MG63 (cell line): ENCODE data around the gene MAX. TPM values are rescaled to one million over a fixed set of nuclear protein-coding genes. Genes with fewer than 3 reads are reported as not detected.
A peak's percentile ranks its signal among the peaks of the same experiment; 100 is the strongest.
"Not testable (repeated sequence)": the region's sequence is repeated elsewhere in the genome, so short reads cannot be mapped to it uniquely, and the experiment has no call there.

ENCODE experiments used
- DNase-seq: peaks from one replicate; pipeline ENCODE4 v3.0.0-alpha.2; 2020
- H3K27me3 ChIP-seq: fragments of 250-450 bp; sonication (Bioruptor Pico); 2 replicates; pipeline ENCODE4 v1.5.1; 2020; ENCODE audit warnings: mild to moderate bottlenecking, moderate library complexity
- H3K36me3 ChIP-seq: fragments of 250-450 bp; sonication (Bioruptor Pico); 2 replicates; pipeline ENCODE4 v1.5.1; 2020; ENCODE audit warnings: mild to moderate bottlenecking, moderate library complexity
- H3K4me3 ChIP-seq: fragments of 250-450 bp; sonication (Bioruptor Pico); 2 replicates; pipeline ENCODE4 v1.5.1; 2020; ENCODE audit warnings: mild to moderate bottlenecking, moderate library complexity
- H3K9me3 ChIP-seq: fragments of 250-450 bp; sonication (Bioruptor Pico); 2 replicates; pipeline ENCODE4 v1.5.1; 2020; ENCODE audit warnings: mild to moderate bottlenecking, moderate library complexity
- total RNA-seq: library from RNA; depleted of rRNA; stranded (reverse); fragments of >200 nt; shearing (Covaris generic); gene quantifications from 2 replicates; pipeline ENCODE4 v1.2.3, GENCODE V29; 2014; ENCODE audit warnings: low replicate concordance

MAX gene
- total RNA-seq, 1 experiment from 2014 or later: 30.8 TPM

DNA sequence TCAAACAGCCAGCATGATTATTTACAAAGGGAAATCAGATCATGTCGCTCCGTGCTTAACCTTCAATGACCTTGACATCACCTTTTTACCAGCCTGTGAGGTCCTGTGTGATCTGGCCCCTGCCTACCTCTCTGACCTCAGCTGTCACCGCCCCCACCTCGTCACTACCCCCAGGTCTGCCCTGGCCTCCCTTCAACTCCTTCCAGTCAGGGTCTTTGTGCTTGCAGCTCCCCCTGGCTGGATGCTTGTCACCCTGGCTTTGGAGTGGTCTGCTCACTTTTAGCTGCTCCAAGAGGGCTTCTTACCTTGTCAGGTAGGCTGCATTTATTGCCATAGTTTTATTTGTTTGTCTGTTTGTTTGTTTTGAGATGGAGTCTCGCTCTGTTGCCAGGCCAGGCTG, 8.2 kb upstream of the MAX start:
- no peaks in the 10 kb centered on the region for H3K27me3 ChIP-seq
- no peak for DNase-seq
- H3K4me3 ChIP-seq: no peak overlapping the region
- no peaks in the 10 kb centered on the region for H3K9me3 ChIP-seq
- no peaks in the 10 kb centered on the region for H3K36me3 ChIP-seq

DNA sequence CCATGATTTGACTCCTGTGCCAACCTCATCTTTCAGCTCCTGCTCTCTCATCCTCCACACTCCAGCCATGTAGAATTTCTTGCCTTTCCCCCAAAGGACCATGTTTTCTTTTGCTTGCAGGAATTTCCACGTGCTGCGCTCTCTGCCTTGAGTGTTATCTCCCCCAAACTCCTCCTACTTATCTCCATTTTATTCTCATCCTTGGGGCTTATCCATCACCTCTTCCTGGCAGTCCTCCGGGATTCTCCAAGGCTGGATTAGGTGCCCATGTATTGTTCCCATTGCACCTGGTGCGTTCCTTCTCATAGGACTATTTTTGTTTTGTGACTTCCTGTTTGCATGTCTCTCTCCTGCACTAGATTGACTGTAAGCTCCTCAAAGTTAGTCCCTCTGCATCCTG, 7.0 kb upstream of the MAX start:
- no peak for DNase-seq
- Histone ChIP-seq H3K9me3 (no peaks in the 10 kb centered on the region), H3K4me3 (no peak overlapping the region), H3K36me3 (no peaks in the 10 kb centered on the region), H3K27me3 (no peaks in the 10 kb centered on the region)

DNA sequence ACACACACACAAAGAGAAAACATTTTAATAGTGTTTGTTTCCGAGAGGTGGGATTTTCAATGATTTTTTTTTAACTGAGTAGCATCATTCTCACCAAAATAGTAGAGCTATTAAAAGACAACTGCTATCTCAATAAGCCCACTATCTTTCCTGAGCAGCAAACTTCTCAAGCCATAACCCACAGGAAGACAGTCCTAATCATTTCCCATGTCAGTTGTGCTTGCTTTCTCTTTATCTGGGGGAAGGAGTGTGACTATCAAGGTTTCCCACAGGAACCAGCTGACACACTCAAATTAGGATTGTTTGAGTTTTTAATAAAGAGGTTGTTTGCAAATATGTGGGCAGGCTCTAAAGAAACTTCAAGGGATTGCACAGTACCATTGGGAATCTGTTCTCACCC, 4.9 kb upstream of the MAX start:
- no peak overlapping the region for H3K4me3 ChIP-seq
- H3K36me3 ChIP-seq: no peaks in the 10 kb centered on the region
- DNase-seq: no peak
- no peaks in the 10 kb centered on the region for H3K27me3 ChIP-seq
- no peaks in the 10 kb centered on the region for H3K9me3 ChIP-seq

DNA sequence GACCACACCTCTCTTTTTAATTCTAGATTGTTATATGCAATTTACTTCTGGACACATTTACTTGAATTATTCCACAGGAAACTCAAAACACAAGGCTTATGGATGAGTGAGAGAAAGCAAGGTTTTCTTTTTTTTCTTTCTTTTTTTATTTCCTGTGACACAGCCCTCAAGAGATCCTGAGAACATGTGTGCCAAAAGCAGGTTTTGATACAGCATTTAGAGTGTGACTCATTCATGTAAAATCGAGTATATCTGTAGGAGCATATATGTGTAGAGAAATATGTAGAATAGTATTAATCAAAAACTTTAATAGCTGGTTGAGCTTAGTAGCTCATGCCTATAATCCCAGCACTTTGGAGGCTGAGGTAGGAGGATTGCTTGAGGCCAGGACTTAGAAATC, 4.4 kb upstream of the MAX start:
- Histone ChIP-seq H3K27me3 (no peaks in the 10 kb centered on the region), H3K9me3 (no peaks in the 10 kb centered on the region), H3K4me3 (no peak overlapping the region), H3K36me3 (no peaks in the 10 kb centered on the region)
- DNase-seq: no peak

DNA sequence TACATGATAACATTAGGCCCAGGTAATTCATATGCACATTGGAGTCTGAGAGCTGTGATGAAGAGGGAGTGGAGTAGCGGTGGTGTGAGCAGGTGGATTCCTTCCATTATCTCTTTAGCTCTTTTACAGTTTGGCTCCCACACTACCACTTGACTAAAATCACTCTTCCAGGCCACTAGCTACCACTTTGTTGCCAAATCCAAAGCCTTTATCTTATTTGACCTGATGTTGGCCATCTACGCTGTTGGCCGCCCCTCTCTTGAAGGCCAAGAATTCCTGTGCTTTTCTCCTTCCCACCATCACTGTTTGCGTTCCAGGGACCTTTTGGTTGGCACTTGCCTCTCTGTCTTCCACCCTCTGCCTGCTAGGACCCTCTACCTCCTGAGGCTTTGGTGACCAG, 4.0 kb upstream of the MAX start:
- no peak for DNase-seq
- Histone ChIP-seq H3K4me3 (no peak overlapping the region), H3K9me3 (no peaks in the 10 kb centered on the region), H3K36me3 (no peaks in the 10 kb centered on the region), H3K27me3 (no peaks in the 10 kb centered on the region)

DNA sequence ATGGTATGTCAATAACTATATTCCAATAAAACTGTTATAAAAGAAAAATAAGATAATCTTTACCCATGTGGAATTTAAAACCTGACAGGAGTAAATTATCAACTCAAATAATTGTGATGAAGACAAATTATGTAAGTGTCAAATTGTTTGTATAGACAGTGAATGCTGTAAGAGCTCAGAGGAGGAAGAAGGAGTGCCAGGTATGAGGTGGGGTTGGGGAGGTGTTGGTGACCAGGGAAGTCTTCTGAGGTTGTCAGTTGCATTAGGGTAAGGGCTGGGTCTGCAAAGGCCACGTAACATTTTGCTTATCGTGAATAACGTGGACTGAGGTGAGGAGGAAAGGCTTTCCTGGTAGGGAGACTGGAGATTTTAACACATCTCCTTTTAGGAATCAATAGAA, 2.5 kb upstream of the MAX start:
- no peak for DNase-seq
- peaks cover 6% of the 10 kb centered on the region for H3K36me3 ChIP-seq

DNA sequence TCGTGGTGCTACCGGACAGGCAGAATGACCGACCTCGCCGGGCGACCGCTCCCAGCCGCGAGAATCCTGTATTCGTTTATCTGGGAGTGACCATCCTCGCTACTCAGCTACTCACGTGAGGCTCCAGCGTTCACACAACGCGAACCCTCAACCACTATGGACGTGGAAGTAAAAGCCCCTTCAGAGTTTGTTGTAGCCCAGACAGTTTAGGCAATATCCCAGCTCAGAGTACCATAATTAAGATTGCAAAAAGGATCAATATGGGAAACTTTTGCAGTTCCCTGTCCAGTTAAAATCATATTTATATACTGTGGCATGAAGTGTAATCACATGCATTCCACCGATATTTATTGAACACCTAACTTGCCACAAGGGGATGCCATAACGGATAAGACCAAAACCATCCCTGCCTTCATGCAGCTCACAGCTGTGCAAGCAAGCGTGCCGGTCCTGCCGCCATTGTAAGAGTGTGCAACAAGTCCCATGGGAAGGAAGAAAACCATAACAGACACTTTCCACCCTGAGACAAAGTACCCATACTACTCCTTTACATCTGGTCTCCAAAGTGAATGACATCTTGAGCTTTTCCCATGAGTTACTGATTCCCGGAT, 938 bp upstream of the MAX start:
- Histone ChIP-seq H3K27me3 (no peaks in the 10 kb centered on the region), H3K36me3 (peaks cover 8% of the 10 kb centered on the region), H3K9me3 (no peaks in the 10 kb centered on the region), H3K4me3 (peak overlapping the region; percentile 79)
- DNase-seq: peak; percentile 13

More for the DNA sequence above, 2.5 kb upstream of the MAX start:
- Histone ChIP-seq H3K27me3 (no peaks in the 10 kb centered on the region), H3K9me3 (no peaks in the 10 kb centered on the region), H3K4me3 (no peak overlapping the region)

DNA sequence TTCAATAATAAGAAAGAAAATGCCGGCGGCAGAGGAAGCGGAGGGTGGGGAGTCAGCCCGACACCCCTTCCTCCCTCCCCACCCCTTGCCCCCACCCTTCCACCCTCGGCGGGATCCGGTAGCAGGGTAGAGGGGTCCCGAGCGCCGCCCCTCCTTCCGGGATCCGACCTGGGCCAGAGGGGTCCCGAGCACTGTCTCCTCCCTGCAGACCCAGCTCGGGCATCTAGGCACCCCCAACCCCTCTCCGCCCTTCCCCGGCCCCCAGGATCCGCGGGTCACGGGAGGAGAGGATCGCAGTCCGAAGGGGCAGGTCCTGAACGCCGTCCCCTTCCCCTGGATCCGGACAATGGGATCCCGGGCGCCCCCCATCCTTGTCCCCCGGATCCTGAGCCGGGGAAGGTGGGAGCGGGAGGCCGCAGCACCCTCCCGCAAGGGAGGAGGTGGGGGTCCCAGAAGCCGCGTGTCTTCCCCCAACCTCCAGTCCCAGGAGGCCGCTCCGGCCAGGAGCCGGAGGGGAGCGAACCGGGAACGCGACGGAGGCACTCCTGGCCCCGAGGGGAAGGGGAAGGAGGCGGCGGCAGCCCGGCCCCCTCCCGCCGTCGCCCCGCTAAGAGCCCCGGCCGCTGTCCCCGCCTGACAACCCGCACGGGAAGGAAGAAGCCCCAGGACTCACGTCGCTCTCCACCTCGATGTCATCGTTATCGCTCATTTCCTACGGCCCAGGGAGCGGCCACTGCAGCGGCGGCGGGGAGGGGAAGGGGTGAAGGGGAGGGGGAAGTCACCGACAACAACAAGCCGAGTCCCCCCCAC, 481 bp downstream of the MAX start:
- no peaks in the 10 kb centered on the region for H3K27me3 ChIP-seq
- H3K9me3 ChIP-seq: no peaks in the 10 kb centered on the region
- no peak for DNase-seq
- H3K4me3 ChIP-seq: peak overlapping the region; percentile 79
- peaks cover 15% of the 10 kb centered on the region for H3K36me3 ChIP-seq

DNA sequence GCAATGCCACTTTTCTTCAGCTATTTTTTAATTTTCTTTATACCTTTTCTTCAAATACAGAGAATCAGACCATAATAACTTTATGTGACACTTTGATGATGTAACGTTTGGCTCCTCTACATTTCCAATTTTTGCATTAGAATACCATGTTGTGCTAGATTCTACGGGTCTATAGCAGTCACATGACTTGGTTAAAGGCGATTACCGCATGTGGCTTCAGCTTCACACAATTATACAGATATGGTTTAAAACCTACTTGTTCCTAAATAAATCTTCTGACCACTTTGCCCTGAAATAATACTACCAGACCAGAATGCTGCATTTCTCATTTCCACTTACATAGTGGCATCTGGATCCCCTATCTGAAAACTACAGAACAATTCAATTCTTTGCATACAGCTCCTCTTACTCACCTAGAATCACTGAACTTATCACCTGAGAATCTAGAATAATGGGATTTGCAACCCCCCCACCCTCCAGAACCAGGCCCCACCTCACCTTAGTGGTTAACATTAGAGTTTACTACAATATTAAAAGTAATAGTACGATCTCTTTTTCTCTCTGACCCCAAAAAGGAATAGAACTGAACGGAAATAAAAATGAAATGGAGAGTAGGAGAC, 1.3 kb downstream of the MAX start:
- Histone ChIP-seq H3K4me3 (peak overlapping the region; percentile 79), H3K27me3 (no peaks in the 10 kb centered on the region), H3K9me3 (no peaks in the 10 kb centered on the region), H3K36me3 (peaks cover 15% of the 10 kb centered on the region)
- DNase-seq: no peak

DNA sequence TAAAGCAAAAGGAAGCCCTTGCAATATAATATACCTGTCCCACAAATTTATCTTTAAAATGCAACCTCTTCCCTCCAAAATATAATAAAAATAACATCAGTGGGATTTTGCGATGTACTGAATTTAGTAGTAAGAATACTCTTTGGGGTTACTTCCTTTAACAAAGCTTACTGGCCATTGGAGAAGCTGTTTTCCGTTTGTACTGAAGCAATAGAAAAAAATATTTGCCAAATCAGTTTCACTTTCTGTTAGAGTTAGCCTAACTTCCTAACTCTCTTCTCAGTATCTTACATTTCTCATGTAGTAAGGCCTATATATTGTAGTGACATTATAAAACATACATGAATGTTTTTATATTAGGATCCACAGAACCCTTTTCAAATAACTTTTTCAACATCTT, 3.7 kb downstream of the MAX start:
- no peak for DNase-seq
- peaks cover 25% of the 10 kb centered on the region for H3K36me3 ChIP-seq
- H3K4me3 ChIP-seq: no peak overlapping the region
- no peaks in the 10 kb centered on the region for H3K27me3 ChIP-seq
- no peaks in the 10 kb centered on the region for H3K9me3 ChIP-seq

DNA sequence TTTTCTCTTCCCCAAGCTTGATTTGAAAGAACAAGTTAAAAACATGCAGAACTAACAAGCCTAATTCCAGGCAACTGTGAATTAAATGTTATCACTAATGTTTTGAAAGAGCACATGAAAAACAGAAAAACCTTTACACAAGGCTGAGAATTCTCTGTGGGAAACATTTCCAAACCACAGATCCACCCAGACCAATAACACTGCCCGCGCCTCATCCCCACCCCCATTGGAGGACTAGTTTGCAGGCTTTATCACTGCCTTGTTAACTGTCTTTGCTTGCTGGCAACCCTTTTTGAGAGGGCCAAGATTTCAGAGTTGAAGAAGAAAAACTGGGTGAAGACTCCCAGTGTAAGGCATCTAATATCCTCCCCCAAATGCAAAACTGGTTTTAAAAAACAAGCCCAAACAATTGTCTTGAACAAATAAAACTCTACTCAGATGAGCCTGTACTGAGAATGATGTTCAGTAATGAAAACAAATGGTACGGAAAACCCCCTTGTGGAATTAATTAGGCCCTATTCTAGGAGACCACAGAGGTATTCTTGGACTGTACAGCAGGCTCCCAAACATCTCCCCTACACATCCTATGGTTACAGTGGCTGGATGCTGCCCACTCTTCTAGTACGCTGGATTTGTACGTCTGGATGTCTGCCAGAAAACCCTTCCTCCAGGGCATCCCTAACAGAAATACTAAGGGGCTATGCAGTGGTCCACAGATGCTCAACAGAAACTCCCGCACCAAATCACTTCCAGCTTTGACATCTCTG, 5.8 kb downstream of the MAX start:
- no peak overlapping the region for H3K4me3 ChIP-seq
- DNase-seq: no peak
- H3K9me3 ChIP-seq: no peaks in the 10 kb centered on the region
- peaks cover 44% of the 10 kb centered on the region for H3K36me3 ChIP-seq
- H3K27me3 ChIP-seq: no peaks in the 10 kb centered on the region

DNA sequence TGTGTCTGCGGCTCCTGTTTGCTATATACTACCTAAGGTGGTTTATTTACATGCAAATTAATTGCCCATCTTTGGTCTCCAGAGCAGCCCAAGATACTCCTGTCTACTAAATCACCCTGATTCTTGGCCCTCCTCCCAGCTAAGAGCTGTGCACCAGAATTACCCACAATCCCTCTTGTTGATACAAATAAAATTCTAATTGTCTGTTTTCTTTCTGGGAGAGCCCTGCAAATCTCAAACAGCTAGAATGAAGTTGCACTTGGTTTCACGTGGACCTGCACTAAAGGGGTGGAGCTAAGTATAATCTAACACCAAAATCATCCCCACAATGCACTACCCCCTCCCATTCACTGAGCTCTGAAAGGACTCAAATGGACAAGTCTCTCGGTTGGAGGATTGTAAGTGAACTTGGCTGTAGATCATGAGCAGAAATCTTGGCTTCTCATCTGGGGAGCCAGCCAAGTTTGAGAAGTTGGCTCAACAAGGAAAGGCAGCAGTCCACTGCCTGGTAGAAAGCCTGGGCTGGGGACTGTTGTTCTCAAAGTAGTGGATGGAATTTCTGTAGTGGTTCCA, 6.6 kb downstream of the MAX start:
- H3K36me3 ChIP-seq: peaks cover 43% of the 10 kb centered on the region
- no peak overlapping the region for H3K4me3 ChIP-seq
- H3K27me3 ChIP-seq: no peaks in the 10 kb centered on the region
- peak; percentile 72 for DNase-seq
- no peaks in the 10 kb centered on the region for H3K9me3 ChIP-seq

DNA sequence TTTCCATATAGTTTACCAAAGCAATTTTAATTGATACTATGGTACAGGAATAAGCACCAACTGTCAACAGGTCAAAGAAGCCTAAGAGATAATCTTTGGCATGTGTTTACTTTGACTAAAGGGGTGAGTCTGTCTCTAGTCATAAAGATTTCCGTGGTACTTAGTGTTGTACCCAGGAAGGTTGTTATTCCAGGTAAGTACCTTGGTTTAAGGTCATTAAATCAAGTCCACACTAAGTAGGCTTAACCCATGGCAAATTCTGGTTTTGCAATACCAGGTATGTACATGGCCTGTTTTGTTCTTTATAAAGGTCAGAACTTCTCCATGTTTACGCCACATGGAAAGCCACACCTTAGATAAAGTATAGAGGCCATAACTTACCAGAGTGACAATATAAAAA, 10.0 kb downstream of the MAX start:
- Histone ChIP-seq H3K9me3 (no peaks in the 10 kb centered on the region), H3K36me3 (peaks cover 60% of the 10 kb centered on the region), H3K4me3 (no peak overlapping the region), H3K27me3 (no peaks in the 10 kb centered on the region)
- DNase-seq: no peak

DNA sequence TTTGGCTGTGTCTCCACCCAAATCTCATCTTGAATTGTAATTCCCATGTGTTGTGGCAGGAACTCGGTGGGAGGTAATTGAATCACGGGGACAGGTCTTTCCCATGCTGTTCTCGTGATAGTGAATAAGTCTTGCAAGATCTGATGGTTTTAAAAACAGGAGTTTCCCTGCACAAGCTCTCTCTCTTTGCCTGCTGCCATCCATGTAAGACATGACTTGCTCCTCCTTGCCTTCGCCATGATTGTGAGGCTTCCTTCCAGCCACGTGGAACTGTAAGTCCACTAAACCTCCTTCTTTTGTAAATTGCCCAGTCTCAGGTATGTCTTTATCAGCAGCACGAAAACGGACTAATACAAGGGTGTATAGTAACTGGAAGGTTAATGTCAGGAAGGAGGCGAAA, 14.5 kb downstream of the MAX start:
- not testable (repeated sequence) for DNase-seq, H3K9me3 ChIP-seq, H3K4me3 ChIP-seq, H3K27me3 ChIP-seq
- peaks cover 57% of the 10 kb centered on the region for H3K36me3 ChIP-seq

DNA sequence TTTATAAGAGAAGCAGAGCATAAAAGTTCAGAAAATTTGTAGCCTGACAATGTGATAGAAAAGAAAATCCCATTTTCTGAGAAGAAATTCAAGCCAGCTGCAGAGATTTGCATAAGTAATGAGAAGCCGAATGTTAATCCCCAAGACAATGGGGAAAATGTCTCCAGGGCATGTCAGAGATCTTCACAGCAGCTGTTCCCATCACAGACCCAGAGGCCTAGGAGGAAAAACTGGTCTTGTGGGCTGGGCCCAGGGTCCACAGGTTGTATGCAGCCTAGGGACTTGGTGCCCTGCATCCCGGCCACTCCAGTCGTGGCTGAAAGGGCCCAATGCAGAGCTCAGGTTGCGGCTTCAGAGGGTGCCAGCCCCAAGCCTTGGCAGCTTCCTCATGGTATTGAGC, 15.6 kb downstream of the MAX start:
- H3K36me3 ChIP-seq: peaks cover 52% of the 10 kb centered on the region
- not testable (repeated sequence) for H3K4me3 ChIP-seq, H3K27me3 ChIP-seq, H3K9me3 ChIP-seq, DNase-seq

DNA sequence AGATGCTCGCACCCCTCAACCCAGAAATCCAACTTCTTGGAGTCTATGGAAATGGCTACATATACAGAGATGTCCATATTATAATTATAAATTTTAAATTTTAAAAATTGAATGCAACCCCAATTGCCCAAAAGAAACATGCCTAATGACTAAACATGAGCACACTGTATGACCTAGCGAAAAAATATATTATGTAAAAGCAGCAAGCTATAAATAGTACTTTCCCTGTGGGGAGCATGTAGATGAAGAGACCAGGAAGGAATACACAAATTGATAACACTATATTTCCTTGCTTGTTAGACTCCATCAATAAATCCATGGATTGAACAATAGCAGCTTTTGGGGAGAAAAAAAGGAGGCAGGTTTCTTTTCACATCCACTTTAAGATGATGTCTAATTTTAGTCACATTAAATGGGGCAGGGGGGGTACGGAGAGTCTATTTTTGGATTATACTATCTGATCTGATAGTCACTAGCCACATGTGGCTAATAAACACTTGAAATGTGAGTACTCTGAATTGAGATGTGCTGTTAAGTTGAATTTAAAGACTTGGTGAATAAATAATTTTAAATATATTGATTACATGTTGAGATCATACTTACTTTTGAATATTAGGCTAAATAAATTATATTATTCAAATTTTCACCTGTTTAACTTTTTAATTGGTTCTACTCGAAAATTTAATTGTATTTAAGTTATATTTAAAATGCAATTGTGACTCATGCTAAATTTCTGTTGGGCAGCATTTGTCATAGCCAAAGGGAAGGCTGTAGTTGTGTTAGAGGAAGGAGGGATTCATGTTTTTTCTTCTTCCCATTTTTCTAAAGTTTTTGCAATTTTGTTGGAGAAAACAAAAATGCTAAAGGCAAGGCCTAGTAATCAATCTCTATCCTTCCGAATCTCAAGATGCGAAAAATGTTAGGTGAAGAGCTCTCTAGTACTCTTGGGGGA, 17.5 kb downstream of the MAX start:
- H3K9me3 ChIP-seq: no peaks in the 10 kb centered on the region
- DNase-seq: no peak
- H3K36me3 ChIP-seq: peaks cover 43% of the 10 kb centered on the region
- no peaks in the 10 kb centered on the region for H3K27me3 ChIP-seq
- no peak overlapping the region for H3K4me3 ChIP-seq
